ENCODE results near the gene MAPKAP1. TPM values are rescaled to one million over a fixed set of nuclear protein-coding genes. Genes with fewer than 3 reads are reported as not detected.

The MAPKAP1 gene
- total and polyA plus RNA-seq, 3 experiments from 2014 or later, result 64.7 to 119 (median 111) TPM

- CTCF ChIA-PET, result no interaction called here
- no peak overlapping the region for H3K27ac Mint-ChIP-seq
- no peak for DNase-seq
- H3K4me1 Mint-ChIP-seq, result peaks cover 14 to 22% (median 19%) of the 10 kb centered on the region in 3 donors
- H3K27me3 Mint-ChIP-seq, result no peaks in the 10 kb centered on the region
- Histone ChIP-seq H3K36me3 (ENCODE audit: insufficient read depth, low read length) (no peaks in the 10 kb centered on the region), H3K9me3 (ENCODE audit: low read length) (no peaks in the 10 kb centered on the region), H3K27me3 (ENCODE audit: insufficient read depth, low read length, poor library complexity, severe bottlenecking) (no peaks in the 10 kb centered on the region), H3K27ac (ENCODE audit: low read depth, low read length) (no peak overlapping the region), H3K4me1 (ENCODE audit: insufficient read depth, low read length) (no peaks in the 10 kb centered on the region), H3K4me3 (ENCODE audit: low read length) (no peak overlapping the region)
- no peak overlapping the region for H3K4me3 Mint-ChIP-seq
- POLR2A ChIA-PET, result no interaction called here
- no peaks in the 10 kb centered on the region for H3K9me3 Mint-ChIP-seq
- peaks cover 0 to 33% (median 15%) of the 10 kb centered on the region in 3 donors for H3K36me3 Mint-ChIP-seq
Measured at GRCh38 chr9:125660557-125660956, 46.5 kb downstream of the MAPKAP1 start.

- H3K27me3 Mint-ChIP-seq, result no peaks in the 10 kb centered on the region
- ChIA-PET POLR2A (no interaction called here), CTCF (interaction anchor here (1.2 kb wide), 1 partner anchor 15 kb away, joined by 3 read pairs; no protein-coding TSS in a partner anchor)
- peaks cover 12 to 22% (median 19%) of the 10 kb centered on the region in 3 donors for H3K4me1 Mint-ChIP-seq
- Histone ChIP-seq H3K4me1 (ENCODE audit: insufficient read depth, low read length) (no peaks in the 10 kb centered on the region), H3K36me3 (ENCODE audit: insufficient read depth, low read length) (no peaks in the 10 kb centered on the region), H3K4me3 (ENCODE audit: low read length) (no peak overlapping the region), H3K27me3 (ENCODE audit: insufficient read depth, low read length, poor library complexity, severe bottlenecking) (no peaks in the 10 kb centered on the region), H3K27ac (ENCODE audit: low read depth, low read length) (no peak overlapping the region), H3K9me3 (ENCODE audit: low read length) (no peaks in the 10 kb centered on the region)
- no peak overlapping the region for H3K27ac Mint-ChIP-seq
- DNase-seq, result no peak
- no peaks in the 10 kb centered on the region for H3K9me3 Mint-ChIP-seq
- peaks cover 0 to 29% (median 13%) of the 10 kb centered on the region in 3 donors for H3K36me3 Mint-ChIP-seq
- H3K4me3 Mint-ChIP-seq, result no peak overlapping the region
Measured at GRCh38 chr9:125659954-125660353, 47.1 kb downstream of the MAPKAP1 start.

- POLR2A ChIA-PET, result no interaction called here
- H3K27ac ChIP-seq (ENCODE audit: low read depth, low read length), result no peak overlapping the region
- CTCF ChIA-PET, result interaction anchor here (1.2 kb wide), 1 partner anchor 14 kb away, joined by 3 read pairs; no protein-coding TSS in a partner anchor
Measured at GRCh38 chr9:125659201-125659840, 47.7 kb downstream of the MAPKAP1 start.

GRCh38 chr9:125656560-125656959 is 50.4 kb downstream of the MAPKAP1 start:
- Histone ChIP-seq H3K27me3 (ENCODE audit: insufficient read depth, low read length, poor library complexity, severe bottlenecking) (no peaks in the 10 kb centered on the region), H3K36me3 (ENCODE audit: insufficient read depth, low read length) (no peaks in the 10 kb centered on the region), H3K4me1 (ENCODE audit: insufficient read depth, low read length) (no peaks in the 10 kb centered on the region), H3K9me3 (ENCODE audit: low read length) (no peaks in the 10 kb centered on the region), H3K4me3 (ENCODE audit: low read length) (no peak overlapping the region), H3K27ac (ENCODE audit: low read depth, low read length) (no peak overlapping the region)
- Mint-ChIP-seq H3K27me3 (no peaks in the 10 kb centered on the region), H3K9me3 (no peaks in the 10 kb centered on the region), H3K36me3 (peaks cover 0 to 40% (median 19%) of the 10 kb centered on the region in 3 donors), H3K4me3 (no peak overlapping the region), H3K27ac (peak overlapping the region in 1 of 8 donors; percentile 40), H3K4me1 (peaks cover 6 to 30% (median 13%) of the 10 kb centered on the region in 3 donors)
- ChIA-PET CTCF (no interaction called here), POLR2A (no interaction called here)
- DNase-seq, result no peak

More at GRCh38 chr9:125659201-125659840, 47.7 kb downstream of the MAPKAP1 start:
- Mint-ChIP-seq H3K36me3 (peaks cover 0 to 26% (median 19%) of the 10 kb centered on the region in 3 donors), H3K4me3 (no peak overlapping the region), H3K4me1 (peaks cover 12 to 24% (median 19%) of the 10 kb centered on the region in 3 donors), H3K9me3 (no peaks in the 10 kb centered on the region), H3K27me3 (no peaks in the 10 kb centered on the region), H3K27ac (no peak overlapping the region)
- DNase-seq, result no peak
- no peaks in the 10 kb centered on the region for H3K36me3 ChIP-seq (ENCODE audit: insufficient read depth, low read length)
- H3K4me3 ChIP-seq (ENCODE audit: low read length), result no peak overlapping the region
- no peaks in the 10 kb centered on the region for H3K9me3 ChIP-seq (ENCODE audit: low read length)
- no peaks in the 10 kb centered on the region for H3K4me1 ChIP-seq (ENCODE audit: insufficient read depth, low read length)
- H3K27me3 ChIP-seq (ENCODE audit: insufficient read depth, low read length, poor library complexity, severe bottlenecking), result no peaks in the 10 kb centered on the region

GRCh38 chr9:125655691-125656410 is 51.2 kb downstream of the MAPKAP1 start:
- Mint-ChIP-seq H3K9me3 (no peaks in the 10 kb centered on the region), H3K27me3 (no peaks in the 10 kb centered on the region), H3K4me1 (peaks cover 8 to 34% (median 16%) of the 10 kb centered on the region in 3 donors), H3K36me3 (peaks cover 0 to 41% (median 20%) of the 10 kb centered on the region in 3 donors), H3K27ac (no peak overlapping the region), H3K4me3 (no peak overlapping the region)
- no peak for DNase-seq
- H3K27ac ChIP-seq (ENCODE audit: low read depth, low read length), result no peak overlapping the region
- H3K36me3 ChIP-seq (ENCODE audit: insufficient read depth, low read length), result no peaks in the 10 kb centered on the region
- CTCF ChIA-PET, result no interaction called here
- no peaks in the 10 kb centered on the region for H3K27me3 ChIP-seq (ENCODE audit: insufficient read depth, low read length, poor library complexity, severe bottlenecking)
- H3K9me3 ChIP-seq (ENCODE audit: low read length), result no peaks in the 10 kb centered on the region
- H3K4me3 ChIP-seq (ENCODE audit: low read length), result no peak overlapping the region
- H3K4me1 ChIP-seq (ENCODE audit: insufficient read depth, low read length), result peaks cover 2% of the 10 kb centered on the region
- POLR2A ChIA-PET, result no interaction called here

GRCh38 chr9:125655066-125655633 is 51.9 kb downstream of the MAPKAP1 start:
- H3K27ac ChIP-seq (ENCODE audit: low read depth, low read length), result no peak overlapping the region
- Mint-ChIP-seq H3K27ac (no peak overlapping the region), H3K27me3 (no peaks in the 10 kb centered on the region), H3K36me3 (peaks cover 0 to 44% (median 25%) of the 10 kb centered on the region in 3 donors), H3K4me3 (no peak overlapping the region), H3K9me3 (no peaks in the 10 kb centered on the region), H3K4me1 (peaks cover 14 to 41% (median 23%) of the 10 kb centered on the region in 3 donors)
- H3K9me3 ChIP-seq (ENCODE audit: low read length), result no peaks in the 10 kb centered on the region
- H3K4me1 ChIP-seq (ENCODE audit: insufficient read depth, low read length), result peaks cover 8% of the 10 kb centered on the region
- ChIA-PET CTCF (no interaction called here), POLR2A (no interaction called here)
- H3K4me3 ChIP-seq (ENCODE audit: low read length), result no peak overlapping the region
- no peak for DNase-seq
- no peaks in the 10 kb centered on the region for H3K27me3 ChIP-seq (ENCODE audit: insufficient read depth, low read length, poor library complexity, severe bottlenecking)
- no peaks in the 10 kb centered on the region for H3K36me3 ChIP-seq (ENCODE audit: insufficient read depth, low read length)

- H3K27ac ChIP-seq (ENCODE audit: low read depth, low read length), result no peak overlapping the region
- no peaks in the 10 kb centered on the region for H3K9me3 ChIP-seq (ENCODE audit: low read length)
- H3K36me3 ChIP-seq (ENCODE audit: insufficient read depth, low read length), result no peaks in the 10 kb centered on the region
- H3K4me3 ChIP-seq (ENCODE audit: low read length), result no peak overlapping the region
- no peak overlapping the region for H3K27ac Mint-ChIP-seq
- H3K27me3 Mint-ChIP-seq, result no peaks in the 10 kb centered on the region
- DNase-seq, result no peak
- CTCF ChIA-PET, result no interaction called here
- H3K4me3 Mint-ChIP-seq, result no peak overlapping the region
- no peaks in the 10 kb centered on the region for H3K9me3 Mint-ChIP-seq
- peaks cover 23 to 51% (median 34%) of the 10 kb centered on the region in 3 donors for H3K4me1 Mint-ChIP-seq
- H3K4me1 ChIP-seq (ENCODE audit: insufficient read depth, low read length), result peaks cover 8% of the 10 kb centered on the region
- peaks cover 0 to 46% (median 28%) of the 10 kb centered on the region in 3 donors for H3K36me3 Mint-ChIP-seq
- no peaks in the 10 kb centered on the region for H3K27me3 ChIP-seq (ENCODE audit: insufficient read depth, low read length, poor library complexity, severe bottlenecking)
- POLR2A ChIA-PET, result no interaction called here
Measured at GRCh38 chr9:125654121-125654520, 52.9 kb downstream of the MAPKAP1 start.

GRCh38 chr9:125653325-125653724 is 53.7 kb downstream of the MAPKAP1 start:
- no peak for DNase-seq
- no peak overlapping the region for H3K27ac Mint-ChIP-seq
- H3K4me1 Mint-ChIP-seq, result peaks cover 26 to 54% (median 39%) of the 10 kb centered on the region in 3 donors
- Histone ChIP-seq H3K27ac (ENCODE audit: low read depth, low read length) (no peak overlapping the region), H3K36me3 (ENCODE audit: insufficient read depth, low read length) (no peaks in the 10 kb centered on the region), H3K9me3 (ENCODE audit: low read length) (no peaks in the 10 kb centered on the region), H3K4me1 (ENCODE audit: insufficient read depth, low read length) (peaks cover 8% of the 10 kb centered on the region), H3K4me3 (ENCODE audit: low read length) (no peak overlapping the region), H3K27me3 (ENCODE audit: insufficient read depth, low read length, poor library complexity, severe bottlenecking) (no peaks in the 10 kb centered on the region)
- H3K36me3 Mint-ChIP-seq, result peaks cover 0 to 46% (median 28%) of the 10 kb centered on the region in 3 donors
- H3K27me3 Mint-ChIP-seq, result no peaks in the 10 kb centered on the region
- no peak overlapping the region for H3K4me3 Mint-ChIP-seq
- POLR2A ChIA-PET, result no interaction called here
- H3K9me3 Mint-ChIP-seq, result no peaks in the 10 kb centered on the region
- CTCF ChIA-PET, result no interaction called here

All from CD8-positive, alpha-beta memory T cell (primary cell).